HepG2 (cell line): ENCODE data around the gene SGTB. TPM values are rescaled to one million over a fixed set of nuclear protein-coding genes. Genes with fewer than 3 reads are reported as not detected.

Source experiments
- ATAC-seq: fragments of 200-7000 bp; cut with Tn5 transposase; 3 replicates; pipeline ENCODE4 v1.9.1; 2020; ENCODE audit warnings: mild to moderate bottlenecking, moderate library complexity
- BruUV-seq: library from RNA; stranded (reverse); fragments of 400-500 nt; replicated peaks from 2 replicates; lab custom pipeline; 2021; lab: Mats Ljungman, UMichigan
- CTCF ChIA-PET: fragments of 300-600 bp; formaldehyde crosslinking; extraction: SDS; loops from one replicate; lab custom pipeline; 2021; ENCODE audit warnings: low total read pairs, inconsistent platforms, low intra/inter-chr PET ratio; lab: Yijun Ruan, JAX
- POLR2A ChIA-PET: fragments of 350-600 bp; sonication (Branson Sonifier 250); formaldehyde crosslinking; loops from one replicate; lab custom pipeline; 2020; ENCODE audit warnings: antibody characterized with exemption, inconsistent platforms; lab: Yijun Ruan, JAX
- DNase-seq: peaks from one replicate; pipeline ENCODE4 v3.0.0-alpha.2; 2015; ENCODE audit warnings: low spot score
- FAIRE-seq: peaks from 3 replicates; lab custom pipeline; 2011; peaks lifted over from hg19 to GRCh38; lab: Jason Lieb, UNC
- H2AFZ ChIP-seq: one replicate; pipeline ENCODE4 v1.6.1; 2011; ENCODE audit warnings: low read length, inconsistent platforms
- H3K27ac ChIP-seq: fragments of 300-600 bp; 3 replicates; pipeline ENCODE4 v1.8.0; 2011; ENCODE audit warnings: mixed run types, mild to moderate bottlenecking, mixed read lengths, low read length, inconsistent platforms; ENCODE audit not compliant: insufficient read depth; ENCODE audit errors: extremely low read length
- H3K27me3 ChIP-seq, 2 experiments: fragments of 200-600 bp in 1 of 2; 2 replicates in 1 of 2; 3 replicates in 1 of 2; pipeline versions ENCODE4 v1.6.0 to v1.8.0; 2011; ENCODE audit warnings: low read length in 2 of 2, mild to moderate bottlenecking in 2 of 2, moderate library complexity in 2 of 2, inconsistent platforms in 1 of 2; ENCODE audit not compliant: insufficient read depth in 2 of 2, control insufficient read depth in 1 of 2
- H3K36me3 ChIP-seq, 2 experiments: fragments of 200-600 bp in 1 of 2; replicated peaks in 1 of 2; 2 replicates in 1 of 2; 3 replicates in 1 of 2; pipeline versions ENCODE4 v1.5.1 to v1.8.0; 2011; ENCODE audit warnings: low read length in 2 of 2, inconsistent platforms in 1 of 2; ENCODE audit not compliant: insufficient read depth in 2 of 2, control insufficient read depth in 1 of 2
- H3K4me1 ChIP-seq: 2 replicates; pipeline ENCODE4 v1.5.1; 2012; ENCODE audit warnings: low read length, inconsistent platforms; ENCODE audit not compliant: insufficient read depth
- H3K4me2 ChIP-seq: 2 replicates; pipeline ENCODE4 v1.6.0; 2011; ENCODE audit warnings: low read depth, low read length, inconsistent platforms
- H3K4me3 ChIP-seq, 3 experiments: fragments of 200-600 bp in 1 of 3; sonication (generic), shearing (Covaris generic) in 1 of 3; replicated peaks in 1 of 3; 2 replicates each; pipeline ENCODE4 v1.5.1; 2011 to 2016; ENCODE audit warnings: low read length in 3 of 3, inconsistent platforms in 2 of 3, low read depth in 2 of 3, mild to moderate bottlenecking in 2 of 3, control low read depth in 1 of 3, mixed read lengths in 1 of 3; ENCODE audit not compliant: insufficient read depth in 1 of 3
- H3K79me2 ChIP-seq: one replicate; pipeline ENCODE4 v1.6.1; 2011; ENCODE audit warnings: low read length, inconsistent platforms; ENCODE audit not compliant: insufficient read depth
- H3K9ac ChIP-seq: 2 replicates; pipeline ENCODE4 v1.6.0; 2011; ENCODE audit warnings: mild to moderate bottlenecking, low read depth, low read length, inconsistent platforms; ENCODE audit not compliant: insufficient read depth
- H3K9me3 ChIP-seq: 2 replicates; pipeline ENCODE4 v1.5.1; 2012; ENCODE audit warnings: mild to moderate bottlenecking, low read length
- H4K20me1 ChIP-seq: 2 replicates; pipeline ENCODE4 v1.6.0; 2011; ENCODE audit warnings: inconsistent platforms, mild to moderate bottlenecking, low read length, moderate library complexity; ENCODE audit not compliant: insufficient read depth
- ASH2L ChIP-seq: fragments of 300-600, 200-600 bp; sonication (generic); IDR thresholded peaks from 2 replicates; pipeline ENCODE4 v1.7.0; 2017; ENCODE audit warnings: low read depth, mild to moderate bottlenecking, moderate library complexity, mixed read lengths, low read length; ENCODE audit not compliant: insufficient read length
- CSRNP2 ChIP-seq: sonication (generic); formaldehyde crosslinking; conservative IDR thresholded peaks from 2 replicates; pipeline ENCODE4 v1.8.0; 2022; ENCODE audit warnings: low read depth, missing genetic modification reagents
- ELF4 ChIP-seq: sonication (generic); formaldehyde crosslinking; IDR thresholded peaks from 2 replicates; pipeline ENCODE4 v1.5.0; 2020; ENCODE audit warnings: missing genetic modification reagents, mild to moderate bottlenecking, moderate library complexity, borderline replicate concordance
- EZH2 ChIP-seq: conservative IDR thresholded peaks from 2 replicates; pipeline ENCODE4 v1.6.1; 2012; ENCODE audit warnings: mild to moderate bottlenecking, low read depth, low read length, moderate library complexity
- FIP1L1 ChIP-seq: fragments of 200-400 bp; formaldehyde crosslinking; IDR thresholded peaks from 2 replicates; pipeline ENCODE4 v1.6.1; 2018; ENCODE audit warnings: low read depth, mild to moderate bottlenecking, low read length, moderate library complexity, borderline replicate concordance; ENCODE audit not compliant: insufficient read depth
- HNRNPLL ChIP-seq: fragments of 200-400 bp; formaldehyde crosslinking; IDR thresholded peaks from 2 replicates; pipeline ENCODE4 v1.6.1; 2017; ENCODE audit warnings: mild to moderate bottlenecking, low read depth, low read length; ENCODE audit not compliant: poor library complexity, severe bottlenecking
- KDM5A ChIP-seq: fragments of 200-600 bp; sonication (generic); IDR thresholded peaks from 2 replicates; pipeline ENCODE4 v1.7.0; 2018; ENCODE audit warnings: antibody characterized with exemption, mild to moderate bottlenecking, low read length, borderline replicate concordance
- LBX2 ChIP-seq: sonication (generic); formaldehyde crosslinking; IDR thresholded peaks from 2 replicates; pipeline ENCODE4 v1.5.0; 2020; ENCODE audit warnings: missing genetic modification reagents, mild to moderate bottlenecking, borderline replicate concordance
- PHF20 ChIP-seq: sonication (generic); formaldehyde crosslinking; IDR thresholded peaks from 2 replicates; pipeline ENCODE4 v1.5.0; 2020; ENCODE audit warnings: mild to moderate bottlenecking, missing genetic modification reagents
- RAD51 ChIP-seq: fragments of 450-650 bp; IDR thresholded peaks from 2 replicates; pipeline ENCODE4 v1.6.1; 2016; ENCODE audit warnings: borderline replicate concordance
- RFXAP ChIP-seq: sonication (generic); formaldehyde crosslinking; IDR thresholded peaks from 2 replicates; pipeline ENCODE4 v1.4.0; 2020; ENCODE audit warnings: missing genetic modification reagents, borderline replicate concordance
- TRAFD1 ChIP-seq: sonication (generic); formaldehyde crosslinking; IDR thresholded peaks from 2 replicates; pipeline ENCODE4 v1.5.1; 2020; ENCODE audit warnings: missing genetic modification reagents, mild to moderate bottlenecking, borderline replicate concordance
- ZBTB8A ChIP-seq: sonication (generic); formaldehyde crosslinking; IDR thresholded peaks from 2 replicates; pipeline ENCODE4 v1.4.0; 2020; ENCODE audit warnings: mild to moderate bottlenecking, low read depth, missing genetic modification reagents, borderline replicate concordance
- in situ Hi-C: cut with HindIII; loops from 2 replicates; pipeline ENCODE4 v1.10.0; 2017; ENCODE audit warnings: low pct_unique_long_range_greater_than_20kb; ENCODE audit not compliant: extremely low pct_ligation_motif_present
- intact Hi-C: fragments of 100-400 bp; cut with micrococcal nuclease; formaldehyde crosslinking; loops from one replicate; pipeline ENCODE4 v1.10.0; 2022; ENCODE audit not compliant: unreplicated experiment
- polyA plus RNA-seq, 8 experiments: library from polyadenylated mRNA; depleted of rRNA in 3 of 8; stranded (reverse) in 7 of 8; unstranded in 1 of 8; fragments of >200 nt; fragmentation: Illumina TruSeq in 4 of 8; extraction: Trizol in 4 of 8; gene quantifications; 2 replicates each; pipeline versions ENCODE4 v1.2.1 to v1.2.3, GENCODE V29; 2011 to 2016; ENCODE audit warnings: low read depth in 4 of 8, missing spikeins in 1 of 8, mixed read lengths in 1 of 8; ENCODE audit not compliant: insufficient read depth in 1 of 8
- total RNA-seq, 5 experiments: library from RNA; depleted of rRNA; stranded (reverse); fragments of >200 nt; fragmentation: Illumina TruSeq; extraction: Trizol; gene quantifications; 2 replicates each; pipeline ENCODE4 v1.2.3, GENCODE V29; 2016; ENCODE audit warnings: low read depth in 1 of 5
- TF ChIP-seq, protein P1 (sequence below): IDR thresholded peaks from 2 replicates; pipeline ENCODE4 v1.6.1; 2016; ENCODE audit warnings: low read depth
- TF ChIP-seq, protein P2 (sequence below): sonication (generic); formaldehyde crosslinking; IDR thresholded peaks from 2 replicates; pipeline ENCODE4 v1.4.0; 2020; ENCODE audit warnings: missing genetic modification reagents
- TF ChIP-seq, protein P3 (sequence below): sonication (generic); formaldehyde crosslinking; IDR thresholded peaks from 2 replicates; pipeline ENCODE4 v1.8.0; 2022; ENCODE audit warnings: mild to moderate bottlenecking, missing genetic modification reagents, moderate library complexity

The SGTB gene
- total and polyA plus RNA-seq, 2 of the 13 experiments (the other 11 are each of a cell fraction or from before 2014, with no cell fraction given) = 5.2 to 11.2 TPM

DNA sequence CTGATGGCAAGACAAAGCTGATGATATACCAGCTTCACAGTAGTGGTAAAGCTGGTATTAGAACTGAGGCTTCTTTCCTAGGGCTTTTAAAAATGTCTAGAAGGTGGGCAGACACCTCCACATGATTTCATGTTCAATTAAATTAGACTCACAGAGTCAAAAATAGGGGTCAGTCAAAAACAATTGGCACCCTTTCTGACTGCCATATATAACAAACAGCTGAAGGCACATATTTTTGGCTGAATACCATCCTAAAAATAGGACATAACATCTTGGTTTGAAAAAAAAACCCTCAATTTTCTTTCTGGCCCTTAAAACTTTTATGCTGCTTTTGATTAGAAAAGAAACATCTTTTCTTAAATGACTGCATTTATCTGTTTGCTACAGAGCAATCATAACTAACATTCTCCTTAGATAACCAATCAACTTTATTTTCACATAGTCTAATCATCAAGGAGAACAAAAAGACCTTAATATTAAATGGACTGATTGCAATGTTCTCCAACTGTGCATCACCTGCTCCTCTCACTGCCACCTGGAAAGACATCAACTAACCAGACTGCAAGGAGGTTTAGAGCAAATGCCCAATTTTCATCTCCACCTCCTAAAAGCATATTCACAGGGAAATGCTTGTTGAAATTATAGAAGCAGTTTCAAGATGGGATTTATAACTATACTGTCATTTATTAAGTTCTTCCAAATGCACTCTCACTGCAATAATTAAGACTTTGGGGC, 3.2 kb downstream of the SGTB start:
- FAIRE-seq = no peak
- TF ChIP-seq LBX2 (CRISPR knock-in tag) = no peak
- no peak for TF ChIP-seq TRAFD1 (CRISPR knock-in tag)
- TF ChIP-seq, protein P1, sequence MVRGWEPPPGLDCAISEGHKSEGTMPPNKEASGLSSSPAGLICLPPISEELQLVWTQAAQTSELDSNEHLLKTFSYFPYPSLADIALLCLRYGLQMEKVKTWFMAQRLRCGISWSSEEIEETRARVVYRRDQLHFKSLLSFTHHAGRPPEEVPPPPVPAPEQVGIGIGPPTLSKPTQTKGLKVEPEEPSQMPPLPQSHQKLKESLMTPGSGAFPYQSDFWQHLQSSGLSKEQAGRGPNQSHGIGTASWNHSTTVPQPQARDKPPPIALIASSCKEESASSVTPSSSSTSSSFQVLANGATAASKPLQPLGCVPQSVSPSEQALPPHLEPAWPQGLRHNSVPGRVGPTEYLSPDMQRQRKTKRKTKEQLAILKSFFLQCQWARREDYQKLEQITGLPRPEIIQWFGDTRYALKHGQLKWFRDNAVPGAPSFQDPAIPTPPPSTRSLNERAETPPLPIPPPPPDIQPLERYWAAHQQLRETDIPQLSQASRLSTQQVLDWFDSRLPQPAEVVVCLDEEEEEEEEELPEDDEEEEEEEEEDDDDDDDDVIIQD (CRISPR knock-in tag) = no peak
- TF ChIP-seq ZBTB8A (CRISPR knock-in tag) = no peak
- no peak for TF ChIP-seq EZH2
- no peak for TF ChIP-seq ASH2L
- no peak for TF ChIP-seq HNRNPLL
- TF ChIP-seq, protein P2, sequence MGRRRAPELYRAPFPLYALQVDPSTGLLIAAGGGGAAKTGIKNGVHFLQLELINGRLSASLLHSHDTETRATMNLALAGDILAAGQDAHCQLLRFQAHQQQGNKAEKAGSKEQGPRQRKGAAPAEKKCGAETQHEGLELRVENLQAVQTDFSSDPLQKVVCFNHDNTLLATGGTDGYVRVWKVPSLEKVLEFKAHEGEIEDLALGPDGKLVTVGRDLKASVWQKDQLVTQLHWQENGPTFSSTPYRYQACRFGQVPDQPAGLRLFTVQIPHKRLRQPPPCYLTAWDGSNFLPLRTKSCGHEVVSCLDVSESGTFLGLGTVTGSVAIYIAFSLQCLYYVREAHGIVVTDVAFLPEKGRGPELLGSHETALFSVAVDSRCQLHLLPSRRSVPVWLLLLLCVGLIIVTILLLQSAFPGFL = no peak
- TF ChIP-seq, protein P3, sequence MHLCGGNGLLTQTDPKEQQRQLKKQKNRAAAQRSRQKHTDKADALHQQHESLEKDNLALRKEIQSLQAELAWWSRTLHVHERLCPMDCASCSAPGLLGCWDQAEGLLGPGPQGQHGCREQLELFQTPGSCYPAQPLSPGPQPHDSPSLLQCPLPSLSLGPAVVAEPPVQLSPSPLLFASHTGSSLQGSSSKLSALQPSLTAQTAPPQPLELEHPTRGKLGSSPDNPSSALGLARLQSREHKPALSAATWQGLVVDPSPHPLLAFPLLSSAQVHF = no peak
- TF ChIP-seq RFXAP (CRISPR knock-in tag) = no peak
- no peak for TF ChIP-seq FIP1L1
- no peak for TF ChIP-seq ELF4 (CRISPR knock-in tag)
- TF ChIP-seq RAD51 = no peak
- no peak for TF ChIP-seq PHF20 (CRISPR knock-in tag)
- no peak for TF ChIP-seq KDM5A
- no peak for TF ChIP-seq CSRNP2 (CRISPR knock-in tag)

More for the DNA sequence above, 3.2 kb downstream of the SGTB start:
- CTCF ChIA-PET = no interaction called here
- DNase-seq = no peak
- H3K9me3 ChIP-seq = no peaks in the 10 kb centered on the region
- in situ Hi-C loops = no loop called here
- no peak overlapping the region for H3K4me3 ChIP-seq
- peaks cover 39% of the 10 kb centered on the region for H3K4me1 ChIP-seq
- POLR2A ChIA-PET = no interaction called here
- H3K9ac ChIP-seq = no peak overlapping the region
- no peak overlapping the region for H2AFZ ChIP-seq
- H3K27me3 ChIP-seq = no peaks in the 10 kb centered on the region; a peak in 1 of 5 replicates
- no peak overlapping the region for H3K27ac ChIP-seq
- intact Hi-C loops = no loop called here
- BruUV-seq = no TSS peak
- H3K36me3 ChIP-seq = peaks cover 0 to 9% of the 10 kb centered on the region in 2 experiments; a peak in 2 of 5 replicates
- no peak for ATAC-seq
- no peak overlapping the region for H3K4me2 ChIP-seq
- peaks cover 19% of the 10 kb centered on the region for H3K79me2 ChIP-seq
- H4K20me1 ChIP-seq = 0 out of 2 replicates have a peak, but pooled peaks cover 2% of the 10 kb centered on the region
